Activated CD4-positive, CD25-positive, alpha-beta regulatory T cell treated with anti-CD3 and anti-CD28 coated beads, Interleukin-2, amount 50 U/mL, for 72 hours (primary cell): ENCODE measurements around the gene SLC29A1.
A peak's percentile ranks its signal among the peaks of the same experiment; 100 is the strongest.

ENCODE experiments used
- DNase-seq: peaks from one replicate; pipeline ENCODE4 v3.0.0; 2021

SLC29A1 gene

DNA sequence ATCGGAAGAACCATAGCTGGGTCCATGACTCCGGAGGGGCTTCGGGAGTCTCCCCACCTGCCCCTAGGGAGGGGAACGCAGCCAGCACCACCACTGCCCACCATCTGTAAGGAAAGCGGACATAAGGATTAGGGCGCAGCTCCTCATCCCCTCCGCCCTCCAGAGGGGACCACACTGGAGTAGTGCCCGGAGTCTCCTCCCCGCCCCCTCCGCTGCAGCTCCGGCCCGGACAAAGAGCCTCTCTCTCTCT, 33.3 kb downstream of the SLC29A1 start:
- DNase-seq = peak; percentile 58

DNA sequence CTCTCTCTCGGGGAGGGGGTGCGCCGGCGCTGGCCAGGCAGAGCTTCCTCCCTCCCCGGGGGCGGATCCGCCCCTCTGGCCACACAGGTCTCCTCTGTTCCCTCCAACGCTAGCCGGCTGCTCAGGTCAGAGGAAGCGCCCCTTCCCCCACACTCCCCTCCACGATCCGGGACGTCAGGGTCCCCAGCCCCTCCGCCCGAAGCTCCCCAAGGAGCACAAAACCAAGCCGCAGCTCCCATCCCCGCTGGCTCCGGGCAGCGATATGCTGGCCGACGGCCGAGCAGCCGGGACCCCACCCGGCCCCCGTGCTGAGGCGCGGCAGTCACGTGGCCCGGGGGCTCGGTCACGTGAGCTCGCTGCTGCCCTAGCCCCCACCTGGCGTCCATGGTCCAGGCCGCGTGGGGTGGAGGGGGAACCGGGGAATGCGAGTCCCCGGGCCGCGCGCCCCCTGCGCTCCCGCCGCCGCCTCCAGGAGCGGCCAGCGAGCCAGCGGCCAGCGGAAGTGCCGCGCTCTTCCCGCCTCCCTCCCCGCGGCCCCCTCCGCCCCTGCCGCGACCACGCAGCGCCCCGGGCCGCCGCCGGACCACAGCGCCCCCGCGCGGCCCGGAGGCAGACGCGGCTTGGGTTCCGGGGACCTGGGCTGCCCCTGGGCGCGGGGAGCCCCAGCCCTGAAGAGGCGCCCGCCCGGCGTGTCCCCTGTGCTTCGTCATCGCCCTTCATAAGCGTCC, 33.8 kb downstream of the SLC29A1 start, which contains the start of gene SLC35B2:
SLC35B2 (minus strand) TSS at position 504 of the 728 bp plus-strand sequence; CDS start at position 386, 118 bp downstream.
- DNase-seq = peak; percentile 74

DNA sequence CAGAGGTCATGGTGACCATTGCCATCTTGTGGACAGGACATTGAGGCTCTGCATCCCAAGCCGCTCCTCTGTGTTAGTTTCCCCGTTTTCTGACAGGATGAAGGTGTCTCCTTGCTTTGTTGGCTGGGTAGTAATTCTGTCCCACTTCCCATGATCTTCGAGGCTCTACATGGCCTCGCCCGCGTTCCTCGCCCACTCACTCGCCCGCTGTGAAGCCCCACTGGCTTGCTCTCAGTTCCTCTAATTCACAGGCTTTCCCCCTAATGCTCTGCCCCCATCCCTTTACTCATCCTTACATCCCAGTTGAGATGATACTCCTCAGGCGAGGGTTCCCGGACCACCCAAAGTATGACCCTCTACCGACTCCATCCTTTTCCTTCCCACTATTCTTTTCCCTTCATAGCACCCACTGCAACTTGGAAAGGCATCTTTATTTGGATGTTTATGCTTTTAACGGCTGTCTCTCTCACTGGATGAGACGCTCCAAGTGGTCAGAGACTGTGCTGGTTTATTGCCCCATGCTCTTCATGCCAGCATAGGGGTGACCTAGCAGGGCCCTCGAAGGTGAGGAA, 34.4 kb downstream of the SLC29A1 start:
- no peak for DNase-seq

DNA sequence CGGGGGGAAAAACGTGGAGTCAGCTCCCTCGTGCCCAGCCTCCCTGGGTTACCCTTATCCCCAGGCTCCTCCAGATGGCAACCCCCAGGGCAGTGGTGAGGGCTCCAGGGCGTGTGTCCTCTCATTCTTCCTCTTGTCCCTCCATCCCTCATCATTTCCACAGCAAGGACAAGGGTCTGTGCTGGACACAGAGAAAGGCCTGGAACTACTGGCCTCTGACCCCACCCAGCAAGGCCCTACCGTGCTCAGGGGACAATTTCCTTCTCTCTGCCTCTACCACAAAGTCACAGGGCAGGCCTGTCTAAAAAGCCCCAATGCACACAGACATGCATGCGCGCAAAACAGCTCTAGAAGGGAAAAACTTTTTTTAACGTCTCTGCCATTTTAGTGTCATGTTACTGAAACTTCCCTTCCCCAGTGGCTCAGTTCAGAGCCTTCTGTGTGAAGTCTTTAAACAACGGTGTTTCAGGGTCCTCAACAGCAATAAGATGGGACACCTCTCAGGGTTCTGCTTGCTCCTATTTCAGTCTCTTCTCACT, 35.0 kb downstream of the SLC29A1 start:
- DNase-seq = no peak

DNA sequence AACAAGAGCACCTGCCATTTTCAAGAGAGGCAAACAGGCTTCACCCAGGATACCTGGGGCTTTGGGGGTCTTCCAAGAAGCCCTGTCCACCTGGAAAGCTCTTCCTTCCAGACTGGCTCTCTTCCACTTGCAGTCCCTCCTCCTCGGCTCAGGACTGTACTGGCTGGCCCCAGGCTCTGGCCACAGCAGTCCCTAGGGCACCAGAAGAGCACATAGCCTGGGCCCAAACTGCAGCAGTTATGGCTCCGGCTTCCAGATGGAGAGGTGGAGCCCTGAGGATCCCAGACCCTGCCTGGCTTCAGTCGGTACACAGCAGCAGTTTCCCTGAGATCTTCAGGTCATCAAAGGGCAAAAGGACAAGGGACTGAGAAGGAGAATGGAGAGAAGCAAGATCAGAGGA, 35.5 kb downstream of the SLC29A1 start:
- DNase-seq = no peak

DNA sequence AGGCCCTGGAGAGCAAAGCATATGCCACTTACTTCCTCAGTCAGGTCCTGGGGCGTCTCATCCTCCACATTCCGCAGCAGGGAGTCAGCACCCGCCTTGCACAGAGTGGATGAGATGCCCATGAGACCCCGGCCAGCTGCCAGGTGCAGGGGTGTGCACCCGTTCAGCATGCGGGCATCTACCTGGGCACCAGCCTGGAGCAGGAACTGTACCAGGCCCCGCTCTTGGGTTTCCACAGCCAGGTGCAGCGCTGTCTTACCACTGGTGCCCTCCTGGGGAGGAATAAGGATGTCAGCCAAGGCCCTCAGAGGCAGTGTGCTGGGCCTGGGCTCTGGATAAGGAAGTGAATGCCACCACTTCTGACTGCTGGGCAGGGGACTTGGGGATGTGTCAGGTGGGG, 36.6 kb downstream of the SLC29A1 start:
- no peak for DNase-seq

DNA sequence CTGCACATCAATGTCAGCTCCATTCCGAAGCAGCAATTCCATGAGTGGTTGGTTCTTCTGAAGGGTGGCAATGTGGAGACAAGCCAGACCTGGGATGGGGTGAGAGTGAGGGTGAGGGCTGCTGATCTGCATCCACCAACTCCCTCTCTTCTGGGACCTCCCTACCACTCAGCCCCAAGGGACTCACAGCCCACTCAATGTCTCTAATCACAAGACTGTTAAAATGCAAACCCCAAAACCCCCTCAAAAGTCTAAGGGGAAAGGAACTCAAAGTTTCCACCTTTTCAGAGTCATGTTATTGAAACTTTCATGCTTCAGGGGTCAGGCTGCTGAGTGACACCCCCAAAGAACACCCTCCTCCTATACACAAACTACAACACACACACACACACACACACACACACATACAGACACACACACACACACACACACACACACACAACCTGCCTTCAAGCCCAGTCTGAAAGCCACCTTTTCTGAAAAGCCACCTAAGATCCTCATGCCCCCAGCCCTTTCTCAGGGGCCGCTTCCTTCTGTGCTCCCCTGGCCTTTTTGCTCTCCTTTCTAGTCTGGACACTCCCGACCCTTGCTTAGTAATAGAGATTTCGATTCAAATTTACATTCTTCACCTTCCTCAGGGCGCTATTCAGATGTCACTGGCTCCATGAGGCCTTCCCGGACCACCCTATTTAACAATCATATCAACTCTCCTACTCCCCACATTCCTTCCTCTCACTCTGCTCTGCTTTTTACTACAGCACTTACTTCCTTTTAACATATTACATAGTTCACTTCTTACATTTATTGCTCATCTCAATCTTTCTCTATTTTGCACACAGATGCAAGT, 37.3 kb downstream of the SLC29A1 start:
- DNase-seq = no peak

DNA sequence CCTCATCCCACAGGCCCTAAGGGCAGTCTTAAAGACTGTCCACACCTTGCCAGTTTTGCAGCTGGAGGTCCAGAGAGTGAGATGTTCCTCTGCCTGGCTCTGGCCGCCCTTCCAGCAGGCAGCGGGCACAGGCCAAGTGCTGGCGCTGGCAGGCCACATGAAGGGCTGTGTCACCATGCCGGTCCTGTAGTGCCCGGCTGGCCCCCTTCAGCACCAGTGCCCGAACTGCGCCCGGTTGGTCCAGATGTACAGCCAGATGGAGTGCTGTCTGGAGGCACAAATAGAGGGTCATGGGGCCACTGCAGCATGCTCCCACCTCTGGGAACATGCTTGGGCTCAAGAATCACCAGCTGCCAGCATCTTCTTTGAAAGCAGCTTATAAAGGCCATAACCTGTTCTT, 38.2 kb downstream of the SLC29A1 start:
- DNase-seq = no peak

DNA sequence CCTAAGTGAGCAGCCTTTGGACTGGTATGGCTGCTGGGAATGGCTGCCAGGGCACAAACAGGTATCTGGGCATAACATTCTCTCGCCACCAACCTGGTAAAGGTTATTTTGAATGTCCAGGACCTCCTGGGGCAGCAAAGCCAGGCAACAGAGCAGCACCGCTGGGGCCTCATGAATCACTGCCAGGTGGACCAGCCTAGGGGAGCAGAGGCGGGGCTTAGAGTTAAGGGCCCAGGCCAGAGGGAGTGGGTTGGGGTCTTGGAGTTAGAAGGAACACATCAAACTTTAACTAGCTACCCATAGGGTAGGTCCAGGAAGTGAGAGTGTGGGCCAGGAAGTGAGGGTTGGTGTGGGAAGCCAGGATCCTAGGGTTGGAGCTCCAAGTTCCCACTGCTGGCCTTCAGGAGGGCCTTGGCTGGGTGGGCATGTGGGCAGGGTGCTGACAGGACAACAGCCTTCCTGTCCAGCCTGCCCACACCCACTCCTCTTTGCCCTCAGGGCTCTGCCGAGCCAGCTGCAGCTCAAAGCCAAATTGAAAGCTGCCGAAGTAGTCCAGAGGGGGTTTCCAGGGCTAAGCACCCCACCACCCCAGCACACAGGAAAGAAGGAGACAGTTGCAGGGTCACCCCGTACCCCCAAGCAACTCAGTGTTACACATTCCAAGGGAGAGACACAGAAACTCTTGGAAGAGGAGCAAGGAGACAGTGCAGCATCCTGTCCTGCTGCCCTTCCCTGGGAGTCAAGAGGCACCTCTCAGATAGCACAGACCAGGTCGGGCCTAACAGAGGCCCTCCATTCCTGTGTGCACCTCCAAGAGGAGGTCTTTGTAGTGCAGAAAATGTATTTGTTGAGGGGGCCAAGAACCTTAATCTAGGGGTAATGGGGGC, 39.3 kb downstream of the SLC29A1 start:
- DNase-seq = no peak

DNA sequence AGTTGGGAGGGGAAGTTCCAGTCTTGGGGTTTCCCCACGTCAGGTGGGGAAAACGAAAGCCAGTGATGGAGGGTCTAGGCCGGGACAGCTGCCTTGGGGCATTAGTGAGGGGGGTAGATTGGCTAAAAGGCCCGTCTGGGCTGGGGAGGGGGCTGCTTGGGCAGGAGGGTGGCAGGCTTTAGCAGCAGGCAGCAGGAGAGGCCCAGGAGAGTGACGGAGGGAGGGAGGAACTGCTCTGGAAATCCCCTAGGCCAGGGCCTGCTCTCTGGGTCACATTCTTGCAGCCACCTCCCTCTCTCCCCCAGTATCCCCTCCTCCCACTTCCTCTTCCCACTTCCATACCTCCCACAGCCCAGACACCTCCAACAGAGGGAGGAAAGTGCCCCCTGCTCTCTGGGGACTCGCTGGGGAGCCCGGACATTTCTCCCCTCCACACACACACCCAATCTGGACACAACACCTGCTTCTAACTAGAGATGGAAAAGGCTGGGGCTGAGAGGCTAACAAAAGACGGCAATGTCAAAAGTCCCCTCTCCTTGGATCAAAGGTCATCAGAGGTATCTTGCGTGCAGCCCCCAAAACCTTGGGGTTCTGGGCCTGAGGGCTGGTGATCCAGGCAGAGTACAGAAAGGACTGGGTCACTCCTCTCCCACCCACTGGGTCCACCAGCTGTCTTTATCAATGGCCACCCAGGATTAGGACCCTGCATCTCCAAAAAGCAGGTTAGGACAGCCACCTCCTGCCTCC, 40.1 kb downstream of the SLC29A1 start:
- DNase-seq = peak; percentile 51

DNA sequence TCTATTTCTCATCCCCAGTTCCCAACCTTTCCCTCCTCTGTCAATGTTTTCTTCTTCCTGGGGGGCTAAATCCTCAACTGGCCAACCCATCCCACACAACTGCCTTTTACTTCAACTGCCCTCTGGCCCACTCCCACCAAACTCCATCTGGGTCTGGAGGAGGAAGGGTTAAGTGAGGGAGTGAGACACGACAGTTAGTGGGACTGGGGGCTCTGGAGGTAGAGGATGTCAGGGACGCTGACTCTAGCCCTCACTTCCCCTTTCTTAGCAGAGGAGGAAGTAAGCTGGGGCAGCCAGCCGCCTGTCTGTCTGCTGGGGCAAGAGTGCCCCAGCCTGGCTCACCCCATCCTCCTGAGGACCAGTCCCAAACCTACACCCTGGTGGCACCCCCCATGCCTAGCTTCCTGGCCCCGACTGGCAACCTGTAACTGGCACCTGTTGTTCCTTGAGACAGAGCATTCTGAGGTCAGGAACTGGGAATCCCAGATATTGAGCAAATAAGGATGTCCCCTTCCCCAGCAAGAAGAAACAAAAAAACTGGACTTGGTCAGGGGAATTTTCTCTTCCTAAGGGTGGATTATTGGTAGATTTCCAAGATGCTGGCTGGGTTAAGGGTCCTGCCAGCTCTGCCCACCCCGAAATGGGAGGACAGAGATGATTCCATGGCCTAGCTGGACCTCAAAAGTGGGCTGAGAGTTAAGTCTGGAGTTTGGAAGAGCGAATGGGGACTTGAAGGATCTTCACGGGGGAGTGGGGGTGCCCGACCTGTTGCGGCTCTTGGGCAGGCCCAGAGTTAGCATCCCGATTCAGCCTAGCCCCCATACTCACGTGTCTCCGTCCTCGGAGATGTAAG, 41.0 kb downstream of the SLC29A1 start:
- peak; percentile 49 for DNase-seq

DNA sequence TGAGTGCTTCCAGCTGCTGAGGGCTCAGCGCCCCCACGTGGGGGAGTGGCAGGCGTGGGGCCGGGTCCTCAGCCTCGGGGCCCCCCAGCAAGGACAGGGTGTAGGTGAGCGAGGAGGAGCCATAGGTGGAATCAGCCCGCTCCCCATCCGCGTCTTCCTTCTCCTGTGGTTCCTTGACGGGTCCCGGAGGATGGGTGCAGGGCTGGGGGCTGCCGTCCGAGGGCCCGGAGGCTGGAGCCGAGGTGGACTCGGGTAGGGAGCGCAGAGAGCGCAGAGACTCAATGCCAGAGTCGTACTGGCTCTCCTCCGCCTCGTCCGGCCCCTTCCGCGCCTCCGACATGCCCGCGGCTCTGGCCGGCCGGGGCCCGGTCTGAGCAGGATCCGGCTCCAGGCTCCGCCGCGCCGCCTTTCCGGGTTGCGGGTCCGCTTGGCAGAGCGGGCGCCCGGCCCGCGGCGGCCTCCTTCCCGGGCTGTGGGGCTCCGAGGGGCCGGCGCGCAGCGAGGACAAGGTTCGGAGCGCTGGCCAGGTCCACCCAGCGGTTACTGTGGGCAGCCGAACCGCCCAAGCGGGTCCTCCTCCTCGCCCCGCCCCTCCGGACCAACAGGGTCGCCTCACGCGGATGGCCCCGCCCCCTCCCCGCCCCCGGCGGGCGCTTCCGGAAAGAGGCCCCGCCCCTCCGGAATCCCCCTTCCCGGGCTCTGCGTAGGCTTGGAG, 41.8 kb downstream of the SLC29A1 start, which contains the start of gene NFKBIE:
NFKBIE (minus strand) TSS at position 545 of the 715 bp plus-strand sequence; CDS start at position 340, 205 bp downstream.
- DNase-seq = peak; percentile 97

DNA sequence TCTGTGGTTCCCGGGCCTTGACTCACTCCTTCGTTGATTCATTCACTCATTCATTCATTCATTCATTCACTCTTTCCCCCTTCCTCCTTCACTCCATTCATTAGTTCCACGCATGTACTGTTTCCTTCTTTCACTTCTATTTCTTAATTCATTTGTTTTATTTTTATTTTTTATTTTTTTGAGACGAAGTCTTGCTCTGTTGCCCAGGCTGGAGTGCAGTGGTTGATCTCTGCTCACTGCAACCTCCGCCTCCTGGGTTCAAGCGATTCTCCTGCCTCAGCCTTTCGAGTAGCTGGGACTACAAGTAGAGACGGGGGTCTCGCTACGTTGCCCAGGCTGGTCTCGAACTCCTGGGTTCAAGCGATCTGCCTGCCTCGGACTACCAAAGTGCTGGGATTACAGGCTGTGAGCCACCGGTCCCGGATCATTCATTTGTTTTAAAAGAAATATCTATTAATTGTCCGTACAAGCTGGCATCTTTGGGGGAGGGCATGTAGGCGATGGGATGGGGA, 42.4 kb downstream of the SLC29A1 start:
- DNase-seq = no peak

DNA sequence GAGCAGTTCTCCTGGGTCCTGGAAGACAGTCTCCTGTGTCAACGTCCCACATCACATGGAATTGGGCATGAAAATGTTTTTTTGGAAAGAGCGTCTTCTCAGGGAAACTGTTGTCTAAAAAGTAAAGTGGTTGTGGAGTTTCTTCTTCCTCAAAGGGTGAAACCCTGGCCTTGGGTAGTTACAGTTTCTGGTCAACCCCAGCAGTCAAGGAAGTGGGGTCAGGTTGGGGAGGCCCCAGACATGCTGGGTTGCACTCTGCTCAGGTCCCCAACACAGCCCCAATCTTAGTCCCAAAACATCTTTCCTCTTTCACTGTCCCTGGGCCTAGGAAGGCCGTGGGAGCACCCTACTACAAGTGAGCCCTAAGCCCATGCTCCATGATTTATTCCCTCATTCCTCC, 43.0 kb downstream of the SLC29A1 start:
- no peak for DNase-seq

DNA sequence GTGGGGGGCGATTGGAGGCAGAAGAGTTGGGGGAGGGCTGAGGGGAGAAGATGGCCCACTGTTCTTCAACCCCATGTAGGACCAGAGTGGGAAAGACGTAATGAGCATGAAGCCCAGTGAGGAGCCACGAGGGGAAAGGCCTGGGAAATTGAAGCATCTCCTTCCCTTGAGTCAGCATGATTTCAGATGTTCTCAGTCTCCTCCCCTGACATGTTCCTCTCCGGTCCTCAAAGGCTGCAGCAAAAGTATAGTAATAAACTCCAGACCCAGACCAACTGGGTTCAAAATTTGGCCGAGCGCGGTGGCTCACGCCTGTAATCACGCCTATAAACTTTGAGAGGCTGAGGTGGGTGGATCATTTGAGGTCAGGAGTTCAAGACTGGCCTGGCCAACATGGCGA, 43.9 kb downstream of the SLC29A1 start:
- DNase-seq = no peak

DNA sequence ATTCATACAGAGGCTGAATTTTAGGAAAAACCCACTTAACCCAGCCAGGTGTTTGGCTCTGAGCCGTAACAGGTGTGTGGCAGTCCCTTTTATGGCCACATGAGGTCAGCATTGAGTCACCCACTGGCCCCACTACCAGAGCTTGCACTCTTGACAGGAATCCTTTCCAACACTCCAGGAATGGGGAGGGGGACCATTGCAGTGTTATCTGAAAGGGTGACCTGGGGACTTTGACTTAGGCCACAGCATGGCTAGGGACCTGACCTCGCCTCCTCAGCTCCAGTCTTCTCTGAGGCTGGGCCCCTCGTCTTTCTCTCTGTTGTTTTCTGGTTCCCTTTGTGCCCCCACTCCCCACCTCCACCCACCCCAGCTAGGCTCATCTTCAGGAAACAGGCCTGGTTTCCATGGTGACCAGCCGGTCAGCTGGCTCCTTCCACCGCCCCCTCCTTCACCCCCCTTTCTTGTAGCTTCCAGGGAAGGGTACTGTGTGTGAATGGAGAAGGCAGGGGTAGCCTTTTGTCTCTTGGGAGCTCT, 44.8 kb downstream of the SLC29A1 start:
- DNase-seq = peak; percentile 69

DNA sequence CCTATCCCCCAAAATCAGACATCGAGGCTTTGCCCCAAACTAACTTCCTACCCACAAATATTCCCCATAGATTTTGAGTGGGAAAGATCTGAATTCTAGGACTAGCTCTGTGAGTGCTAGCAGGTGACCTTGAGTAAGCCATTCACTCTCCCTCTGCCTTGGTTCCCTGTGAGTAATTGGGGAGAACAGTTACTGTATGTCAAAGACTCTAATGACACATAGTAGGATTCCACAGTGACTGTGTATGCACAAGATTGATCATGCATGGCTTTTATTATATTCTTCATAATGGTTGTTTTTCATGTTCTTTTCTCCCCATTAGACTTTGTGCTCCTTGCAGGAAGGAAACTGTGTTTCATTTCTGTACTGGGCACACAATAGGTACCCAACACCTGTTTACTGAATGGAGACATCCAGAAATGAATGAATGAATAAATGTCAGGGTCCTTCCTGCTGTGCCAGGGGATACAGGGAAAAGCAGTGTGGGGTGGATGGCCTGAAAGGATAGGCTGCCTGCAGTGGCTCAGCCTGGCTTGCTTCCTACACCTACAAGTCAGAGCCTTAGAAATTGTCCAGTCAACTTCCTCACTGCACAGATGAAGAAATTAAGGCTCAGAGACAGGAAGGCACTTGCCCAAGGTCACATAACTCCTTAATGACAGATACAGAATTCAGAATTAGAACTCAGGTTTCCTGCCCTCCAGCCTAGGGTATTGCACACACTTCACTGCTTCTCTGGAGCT, 46.0 kb downstream of the SLC29A1 start:
- DNase-seq = no peak

DNA sequence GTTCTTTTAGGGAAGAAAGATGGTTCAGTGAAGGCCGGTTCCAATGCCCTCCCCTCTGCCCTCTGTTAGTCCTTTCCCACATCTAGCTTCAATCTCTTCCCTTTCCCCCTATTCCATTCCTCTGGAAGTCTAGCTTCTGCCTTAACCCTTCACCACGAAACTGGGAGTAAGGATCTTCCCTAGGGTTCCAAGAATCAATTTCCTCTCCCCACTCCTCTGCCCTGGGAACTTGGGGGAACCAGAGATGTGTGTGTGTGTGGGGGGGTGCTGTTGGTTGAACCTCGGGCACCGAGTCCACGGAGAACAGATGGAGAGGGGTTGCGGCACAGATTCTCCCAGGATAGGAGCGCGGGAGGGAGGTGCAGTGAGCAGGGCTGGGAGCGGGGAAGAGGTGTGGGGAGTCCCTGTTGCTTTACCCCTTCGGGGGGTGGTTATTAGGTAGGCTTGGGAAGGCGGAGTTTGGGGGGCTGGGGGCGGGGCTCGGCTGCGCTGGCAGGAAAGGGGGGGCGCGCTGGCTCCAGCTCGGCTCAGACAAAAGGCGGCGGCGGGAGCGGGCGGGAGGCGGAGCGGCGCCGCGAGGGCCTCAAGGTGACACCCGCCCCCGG, 46.6 kb downstream of the SLC29A1 start, which contains the start of gene TMEM151B:
TMEM151B (plus strand) TSS at position 530 of the 605 bp plus-strand sequence. CDS start 293 bp downstream, outside the sequence.
- no peak for DNase-seq
